Measurements from ENCODE around the gene PPT2. TPM values are rescaled to one million over a fixed set of nuclear protein-coding genes. Genes with fewer than 3 reads are reported as not detected.

PPT2 gene
- total RNA-seq, 1 experiment from 2014 or later: 30.0 TPM

DNA sequence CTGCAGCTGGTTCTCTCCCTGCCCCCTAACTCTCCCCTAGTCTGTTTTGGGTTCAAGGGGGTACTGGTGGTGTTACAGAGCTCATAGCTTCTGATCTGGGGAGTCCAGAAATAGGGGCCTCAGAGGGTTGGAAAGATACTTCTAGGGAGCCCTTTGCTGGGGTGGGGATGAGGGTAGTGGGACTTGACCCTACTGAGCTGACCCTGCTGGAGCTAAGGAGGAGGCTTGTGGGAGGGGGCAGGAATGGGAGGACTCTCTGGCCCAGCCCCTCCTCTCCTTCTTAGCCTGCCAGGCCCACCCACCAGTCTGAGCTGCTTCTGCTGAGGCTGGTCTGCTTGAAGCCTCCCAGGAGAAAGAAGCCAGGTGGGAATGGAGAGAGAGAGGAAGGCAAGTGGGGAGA lies 10.4 kb downstream of the PPT2 start, which contains the start of gene EGFL8 (continued):
- TF ChIP-seq ATF3 (CRISPR knock-in tag; conservative IDR thresholded peaks at IDR 0.05) (no peak), ZNF263 (CRISPR knock-in tag; IDR thresholded peaks at IDR 0.05; ENCODE audit: low read depth) (no peak)

DNA sequence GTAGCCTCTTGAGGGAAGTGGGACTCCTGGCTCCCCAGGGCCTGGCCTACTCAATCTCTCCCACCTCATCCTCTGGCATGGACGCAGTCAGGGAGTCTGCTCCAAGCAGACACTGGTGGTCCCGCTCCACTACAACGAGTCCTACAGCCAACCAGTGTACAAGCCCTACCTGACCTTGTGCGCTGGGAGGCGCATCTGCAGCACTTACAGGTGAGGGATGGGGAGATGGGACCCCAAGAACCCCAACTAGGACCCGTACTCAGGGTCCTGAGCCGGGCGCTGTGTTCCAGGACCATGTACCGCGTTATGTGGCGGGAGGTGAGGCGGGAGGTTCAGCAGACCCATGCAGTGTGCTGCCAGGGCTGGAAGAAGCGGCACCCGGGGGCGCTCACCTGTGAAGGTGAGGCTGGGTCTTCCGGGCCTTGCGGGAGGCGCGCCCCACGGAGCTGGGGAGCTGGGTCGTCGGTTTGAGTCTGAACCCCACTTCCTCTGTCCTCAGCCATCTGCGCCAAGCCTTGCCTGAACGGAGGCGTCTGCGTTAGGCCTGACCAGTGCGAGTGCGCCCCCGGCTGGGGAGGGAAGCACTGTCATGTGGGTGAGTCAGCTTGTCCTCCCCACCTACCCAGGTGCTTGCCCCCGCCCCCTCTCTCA lies 12.6 kb downstream of the PPT2 start:
- Mint-ChIP-seq H3K27me3 (ENCODE audit: low read depth) (no peaks in the 10 kb centered on the region), H3K4me1 (peaks cover 11% of the 10 kb centered on the region), H3K36me3 (peaks cover 44% of the 10 kb centered on the region), H3K4me3 (no peak overlapping the region), H3K27ac (no peak overlapping the region), H3K9me3 (no peaks in the 10 kb centered on the region)
- ATAC-seq (peak; percentile 93), DNase-seq (ENCODE audit: low spot score) (peak; percentile 88)
- TF ChIP-seq ATF3 (CRISPR knock-in tag; conservative IDR thresholded peaks at IDR 0.05) (no peak), SP1 (CRISPR knock-in tag; conservative IDR thresholded peaks at IDR 0.05) (no peak), ZBTB21 (CRISPR knock-in tag; IDR thresholded peaks at IDR 0.05; ENCODE audit: borderline replicate concordance) (no peak), HMGA2 (CRISPR knock-in tag; IDR thresholded peaks at IDR 0.05) (no peak), ZNF317 (CRISPR knock-in tag; IDR thresholded peaks at IDR 0.05; ENCODE audit: borderline replicate concordance, low read depth) (no peak), PREB (CRISPR knock-in tag; IDR thresholded peaks at IDR 0.05; ENCODE audit: borderline replicate concordance) (no peak), KAT7 (CRISPR knock-in tag; IDR thresholded peaks at IDR 0.05; ENCODE audit: borderline replicate concordance) (peak; percentile 34; the same call in 1 of the 2 replicates), ZSCAN18 (CRISPR knock-in tag; IDR thresholded peaks at IDR 0.05) (no peak), CBFB (CRISPR knock-in tag; IDR thresholded peaks at IDR 0.05; ENCODE audit: low read depth) (no peak), NR3C1 (CRISPR knock-in tag; conservative IDR thresholded peaks at IDR 0.05; ENCODE audit: low read depth) (no peak), TEAD1 (CRISPR knock-in tag; IDR thresholded peaks at IDR 0.05) (no peak), OVOL2 (CRISPR knock-in tag; IDR thresholded peaks at IDR 0.05; ENCODE audit: borderline replicate concordance) (no peak), GRHL2 (CRISPR knock-in tag; IDR thresholded peaks at IDR 0.05; ENCODE audit: insufficient replicate concordance, severe bottlenecking) (no peak), FOXP1 (CRISPR knock-in tag; IDR thresholded peaks at IDR 0.05; ENCODE audit: borderline replicate concordance) (no peak), NFE2L1 (CRISPR knock-in tag; IDR thresholded peaks at IDR 0.05) (no peak), ATF6 (CRISPR knock-in tag; IDR thresholded peaks at IDR 0.05) (no peak), USF2 (CRISPR knock-in tag; IDR thresholded peaks at IDR 0.05) (no peak), MXD4 (CRISPR knock-in tag; IDR thresholded peaks at IDR 0.05; ENCODE audit: borderline replicate concordance) (no peak), ETV6 (CRISPR knock-in tag; IDR thresholded peaks at IDR 0.05) (0 out of 2 replicates have a peak, but pooled peaks have one; percentile 66), SMAD3 (CRISPR knock-in tag; IDR thresholded peaks at IDR 0.05; ENCODE audit: borderline replicate concordance) (no peak)
- TF ChIP-seq, protein P1, sequence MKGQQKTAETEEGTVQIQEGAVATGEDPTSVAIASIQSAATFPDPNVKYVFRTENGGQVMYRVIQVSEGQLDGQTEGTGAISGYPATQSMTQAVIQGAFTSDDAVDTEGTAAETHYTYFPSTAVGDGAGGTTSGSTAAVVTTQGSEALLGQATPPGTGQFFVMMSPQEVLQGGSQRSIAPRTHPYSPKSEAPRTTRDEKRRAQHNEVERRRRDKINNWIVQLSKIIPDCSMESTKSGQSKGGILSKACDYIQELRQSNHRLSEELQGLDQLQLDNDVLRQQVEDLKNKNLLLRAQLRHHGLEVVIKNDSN (CRISPR knock-in tag; IDR thresholded peaks at IDR 0.05): 0 out of 2 replicates have a peak, but pooled peaks have one; percentile 29
- TF ChIP-seq, protein P2, sequence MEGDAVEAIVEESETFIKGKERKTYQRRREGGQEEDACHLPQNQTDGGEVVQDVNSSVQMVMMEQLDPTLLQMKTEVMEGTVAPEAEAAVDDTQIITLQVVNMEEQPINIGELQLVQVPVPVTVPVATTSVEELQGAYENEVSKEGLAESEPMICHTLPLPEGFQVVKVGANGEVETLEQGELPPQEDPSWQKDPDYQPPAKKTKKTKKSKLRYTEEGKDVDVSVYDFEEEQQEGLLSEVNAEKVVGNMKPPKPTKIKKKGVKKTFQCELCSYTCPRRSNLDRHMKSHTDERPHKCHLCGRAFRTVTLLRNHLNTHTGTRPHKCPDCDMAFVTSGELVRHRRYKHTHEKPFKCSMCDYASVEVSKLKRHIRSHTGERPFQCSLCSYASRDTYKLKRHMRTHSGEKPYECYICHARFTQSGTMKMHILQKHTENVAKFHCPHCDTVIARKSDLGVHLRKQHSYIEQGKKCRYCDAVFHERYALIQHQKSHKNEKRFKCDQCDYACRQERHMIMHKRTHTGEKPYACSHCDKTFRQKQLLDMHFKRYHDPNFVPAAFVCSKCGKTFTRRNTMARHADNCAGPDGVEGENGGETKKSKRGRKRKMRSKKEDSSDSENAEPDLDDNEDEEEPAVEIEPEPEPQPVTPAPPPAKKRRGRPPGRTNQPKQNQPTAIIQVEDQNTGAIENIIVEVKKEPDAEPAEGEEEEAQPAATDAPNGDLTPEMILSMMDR (IDR thresholded peaks at IDR 0.05): no peak
- TF ChIP-seq, protein P3, sequence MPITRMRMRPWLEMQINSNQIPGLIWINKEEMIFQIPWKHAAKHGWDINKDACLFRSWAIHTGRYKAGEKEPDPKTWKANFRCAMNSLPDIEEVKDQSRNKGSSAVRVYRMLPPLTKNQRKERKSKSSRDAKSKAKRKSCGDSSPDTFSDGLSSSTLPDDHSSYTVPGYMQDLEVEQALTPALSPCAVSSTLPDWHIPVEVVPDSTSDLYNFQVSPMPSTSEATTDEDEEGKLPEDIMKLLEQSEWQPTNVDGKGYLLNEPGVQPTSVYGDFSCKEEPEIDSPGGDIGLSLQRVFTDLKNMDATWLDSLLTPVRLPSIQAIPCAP (CRISPR knock-in tag; IDR thresholded peaks at IDR 0.05): no peak
- CTCF ChIA-PET: interaction anchor here (0.5 to 5.1 kb wide), 14 partner anchors 8 to 118 kb away, joined by 3 to 47 read pairs (median 7); partner anchors contain the start of genes AGPAT1, ATF6B, FKBPL and GPSM3
- POLR2A ChIA-PET: interaction anchor here (1.0 to 3.1 kb wide), 2 partner anchors 10 to 29 kb away, joined by 3 to 15 read pairs; no protein-coding TSS in a partner anchor

Data from WTC11 (cell line).